ENCODE measurements around the gene OR10H5.

GRCh38 chr19:15828121-15828610 is 40.7 kb downstream of the OR10H5 start:
- TF ChIP-seq POLR2A (IDR thresholded peaks at IDR 0.05; ENCODE audit: low read depth, low read length) (no peak), TAF1 (IDR thresholded peaks at IDR 0.05; ENCODE audit: borderline replicate concordance, low read depth, low read length) (no peak), POLR2AphosphoS5 (IDR thresholded peaks at IDR 0.05; ENCODE audit: low read depth, low read length) (no peak)
